HG02610 (cell line): ENCODE measurements around the gene PPARD.

ENCODE experiments used
- ATAC-seq: cut with Tn5 transposase; IDR thresholded peaks from one replicate; pipeline ENCODE4 v1.9.1; 2021; ENCODE audit warnings: mild to moderate bottlenecking, moderate library complexity; ENCODE audit not compliant: unreplicated experiment

PPARD gene

GRCh38 chr6:35354361-35355135 is 12.2 kb downstream of the PPARD start:
- no peak for ATAC-seq

- no peak for ATAC-seq
Observed at GRCh38 chr6:35356391-35356790, 14.0 kb downstream of the PPARD start.

GRCh38 chr6:35357677-35358076 is 15.3 kb downstream of the PPARD start:
- no peak for ATAC-seq

- ATAC-seq = no peak
Observed at GRCh38 chr6:35358086-35358485, 15.7 kb downstream of the PPARD start.

- no peak for ATAC-seq
Observed at GRCh38 chr6:35359346-35359743, 17.0 kb downstream of the PPARD start.

- ATAC-seq = no peak
Observed at GRCh38 chr6:35359744-35360348, 17.5 kb downstream of the PPARD start.

- ATAC-seq = no peak
Observed at GRCh38 chr6:35360349-35361138, 18.2 kb downstream of the PPARD start.

- ATAC-seq = no peak
Observed at GRCh38 chr6:35362200-35362599, 19.8 kb downstream of the PPARD start.

GRCh38 chr6:35363293-35363750 is 21.0 kb downstream of the PPARD start:
- ATAC-seq = no peak

- ATAC-seq = no peak
Observed at GRCh38 chr6:35365594-35366203, 23.3 kb downstream of the PPARD start.

- no peak for ATAC-seq
Observed at GRCh38 chr6:35366204-35366596, 23.8 kb downstream of the PPARD start.

GRCh38 chr6:35367646-35368037 is 25.3 kb downstream of the PPARD start:
- ATAC-seq = no peak

GRCh38 chr6:35368038-35368887 is 25.9 kb downstream of the PPARD start:
- peak; percentile 34 for ATAC-seq

GRCh38 chr6:35370124-35370741 is 27.9 kb downstream of the PPARD start:
- ATAC-seq = peak; percentile 30

- ATAC-seq = peak; percentile 36
Observed at GRCh38 chr6:35370785-35371493, 28.6 kb downstream of the PPARD start.

- ATAC-seq = no peak
Observed at GRCh38 chr6:35371494-35372262, 29.3 kb downstream of the PPARD start.

- ATAC-seq = no peak
Observed at GRCh38 chr6:35372633-35373032, 30.3 kb downstream of the PPARD start.

- ATAC-seq = no peak
Observed at GRCh38 chr6:35376281-35376680, 33.9 kb downstream of the PPARD start.

GRCh38 chr6:35377002-35377401 is 34.6 kb downstream of the PPARD start:
- no peak for ATAC-seq
